Small intestine (tissue), 4 donors: ENCODE measurements around the gene STPG2. TPM values are rescaled to one million over a fixed set of nuclear protein-coding genes. Genes with fewer than 3 reads are reported as not detected.

Experiments used
- polyA plus RNA-seq, 4 donors: library from polyadenylated mRNA; stranded (reverse) in 3 of 4; unstranded in 1 of 4; fragments of 200-250 nt in 3 of 4; fragments of 120-200 nt in 1 of 4; gene quantifications; one replicate each; pipeline versions ENCODE4 v1.2.1 to v1.2.3, GENCODE V29; 2013
- donor health status: healthy with polysubstance abuse.
- donor health status: Bipolar disorder and iron deficiency.
- donor health status: healthy.

The STPG2 gene
- polyA plus RNA-seq, 4 donors, result 0.01 to 0.40 TPM; not detected in 2

Other genes starting within 250 kb of the STPG2 start
- gene RAP1GDS1, start 117.9 kb upstream of the STPG2 start, polyA plus RNA-seq, result 10 to 100 TPM; 11.3 to 22.8 (median 20.1) TPM